ENCODE results near the gene RAP1B. TPM values are rescaled to one million over a fixed set of nuclear protein-coding genes. Genes with fewer than 3 reads are reported as not detected.

Gene RAP1B
- total and polyA plus RNA-seq, 2 of the 13 experiments (the other 11 are each of a cell fraction or from before 2014, with no cell fraction given) = 71.1 to 92.7 TPM

DNA sequence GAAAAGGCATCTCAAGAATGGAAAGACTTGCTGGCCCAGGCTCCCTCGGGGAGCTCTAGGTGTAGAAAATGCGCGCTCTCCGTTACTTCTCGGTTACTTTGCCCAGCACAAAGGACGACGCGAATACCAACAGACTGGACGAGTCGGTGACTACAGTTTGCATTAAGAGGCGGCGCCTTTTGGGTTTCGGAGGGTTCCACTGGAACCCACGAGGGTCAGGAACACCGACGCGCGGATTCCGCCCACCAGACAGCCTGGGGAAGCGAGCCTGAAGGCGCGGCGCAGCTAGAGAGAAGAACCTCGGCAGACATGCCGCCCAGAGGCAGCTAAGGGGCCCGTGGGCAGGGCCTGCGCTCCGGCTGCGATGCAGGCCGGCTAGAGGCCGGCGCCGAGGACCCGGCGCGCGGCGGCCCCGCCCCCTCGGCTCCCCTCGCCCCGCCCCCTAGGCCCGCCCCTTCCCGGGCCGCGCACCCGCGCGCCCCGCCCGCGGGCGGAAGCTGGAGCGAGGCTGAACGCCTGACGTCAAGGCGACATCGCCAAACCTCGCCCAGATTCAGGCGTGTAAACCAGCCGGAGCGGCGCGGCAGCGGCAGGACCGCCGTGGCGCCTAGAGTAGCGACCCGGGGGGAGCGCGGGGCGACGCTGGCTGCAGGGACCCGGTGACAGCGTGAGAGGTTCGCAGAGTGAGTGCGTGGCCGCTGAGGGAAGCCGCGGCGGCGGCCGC is at the start of gene RAP1B (continued):
- TF ChIP-seq, protein P1, sequence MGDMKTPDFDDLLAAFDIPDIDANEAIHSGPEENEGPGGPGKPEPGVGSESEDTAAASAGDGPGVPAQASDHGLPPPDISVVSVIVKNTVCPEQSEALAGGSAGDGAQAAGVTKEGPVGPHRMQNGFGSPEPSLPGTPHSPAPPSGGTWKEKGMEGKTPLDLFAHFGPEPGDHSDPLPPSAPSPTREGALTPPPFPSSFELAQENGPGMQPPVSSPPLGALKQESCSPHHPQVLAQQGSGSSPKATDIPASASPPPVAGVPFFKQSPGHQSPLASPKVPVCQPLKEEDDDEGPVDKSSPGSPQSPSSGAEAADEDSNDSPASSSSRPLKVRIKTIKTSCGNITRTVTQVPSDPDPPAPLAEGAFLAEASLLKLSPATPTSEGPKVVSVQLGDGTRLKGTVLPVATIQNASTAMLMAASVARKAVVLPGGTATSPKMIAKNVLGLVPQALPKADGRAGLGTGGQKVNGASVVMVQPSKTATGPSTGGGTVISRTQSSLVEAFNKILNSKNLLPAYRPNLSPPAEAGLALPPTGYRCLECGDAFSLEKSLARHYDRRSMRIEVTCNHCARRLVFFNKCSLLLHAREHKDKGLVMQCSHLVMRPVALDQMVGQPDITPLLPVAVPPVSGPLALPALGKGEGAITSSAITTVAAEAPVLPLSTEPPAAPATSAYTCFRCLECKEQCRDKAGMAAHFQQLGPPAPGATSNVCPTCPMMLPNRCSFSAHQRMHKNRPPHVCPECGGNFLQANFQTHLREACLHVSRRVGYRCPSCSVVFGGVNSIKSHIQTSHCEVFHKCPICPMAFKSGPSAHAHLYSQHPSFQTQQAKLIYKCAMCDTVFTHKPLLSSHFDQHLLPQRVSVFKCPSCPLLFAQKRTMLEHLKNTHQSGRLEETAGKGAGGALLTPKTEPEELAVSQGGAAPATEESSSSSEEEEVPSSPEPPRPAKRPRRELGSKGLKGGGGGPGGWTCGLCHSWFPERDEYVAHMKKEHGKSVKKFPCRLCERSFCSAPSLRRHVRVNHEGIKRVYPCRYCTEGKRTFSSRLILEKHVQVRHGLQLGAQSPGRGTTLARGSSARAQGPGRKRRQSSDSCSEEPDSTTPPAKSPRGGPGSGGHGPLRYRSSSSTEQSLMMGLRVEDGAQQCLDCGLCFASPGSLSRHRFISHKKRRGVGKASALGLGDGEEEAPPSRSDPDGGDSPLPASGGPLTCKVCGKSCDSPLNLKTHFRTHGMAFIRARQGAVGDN (CRISPR knock-in tag; IDR thresholded peaks at IDR 0.05) = peak; percentile 87
- TF ChIP-seq IRF2 (CRISPR knock-in tag; IDR thresholded peaks at IDR 0.05) = peak; percentile 60
- TF ChIP-seq CREM (IDR thresholded peaks at IDR 0.05) = 0 out of 2 replicates have a peak, but pooled peaks have one; percentile 6
- TF ChIP-seq CREM (CRISPR knock-in tag; IDR thresholded peaks at IDR 0.05) = no peak
- no peak for TF ChIP-seq HNRNPUL1 (IDR thresholded peaks at IDR 0.05; ENCODE audit: low read depth, low read length)
- TF ChIP-seq TOPORS (CRISPR knock-in tag; IDR thresholded peaks at IDR 0.05) = 0 out of 2 replicates have a peak, but pooled peaks have one; percentile 48
- TF ChIP-seq ISL2 (CRISPR knock-in tag; IDR thresholded peaks at IDR 0.05) = 0 out of 2 replicates have a peak, but pooled peaks have one; percentile 51
- TF ChIP-seq RFXAP (CRISPR knock-in tag; IDR thresholded peaks at IDR 0.05; ENCODE audit: borderline replicate concordance) = 0 out of 2 replicates have a peak, but pooled peaks have one; percentile 34
- no peak for TF ChIP-seq SNAI1 (CRISPR knock-in tag; IDR thresholded peaks at IDR 0.05; ENCODE audit: borderline replicate concordance)
- peak; percentile 82; the same call in 1 of the 2 replicates for TF ChIP-seq ZNF607 (CRISPR knock-in tag; IDR thresholded peaks at IDR 0.05; ENCODE audit: borderline replicate concordance)
- peak; percentile 87 for TF ChIP-seq ZFX (CRISPR knock-in tag; IDR thresholded peaks at IDR 0.05; ENCODE audit: low read depth)
- no peak for TF ChIP-seq ZNF672 (CRISPR knock-in tag; IDR thresholded peaks at IDR 0.05)
- TF ChIP-seq MXI1 (IDR thresholded peaks at IDR 0.05; ENCODE audit: borderline replicate concordance, low read depth, low read length) = peak; percentile 55; the same call in 1 of the 3 replicates
- TF ChIP-seq ZNF263 (CRISPR knock-in tag; IDR thresholded peaks at IDR 0.05) = peak; percentile 43; the same call in 1 of the 2 replicates
- no peak for TF ChIP-seq ZNF772 (CRISPR knock-in tag; IDR thresholded peaks at IDR 0.05)
- TF ChIP-seq, protein P2, sequence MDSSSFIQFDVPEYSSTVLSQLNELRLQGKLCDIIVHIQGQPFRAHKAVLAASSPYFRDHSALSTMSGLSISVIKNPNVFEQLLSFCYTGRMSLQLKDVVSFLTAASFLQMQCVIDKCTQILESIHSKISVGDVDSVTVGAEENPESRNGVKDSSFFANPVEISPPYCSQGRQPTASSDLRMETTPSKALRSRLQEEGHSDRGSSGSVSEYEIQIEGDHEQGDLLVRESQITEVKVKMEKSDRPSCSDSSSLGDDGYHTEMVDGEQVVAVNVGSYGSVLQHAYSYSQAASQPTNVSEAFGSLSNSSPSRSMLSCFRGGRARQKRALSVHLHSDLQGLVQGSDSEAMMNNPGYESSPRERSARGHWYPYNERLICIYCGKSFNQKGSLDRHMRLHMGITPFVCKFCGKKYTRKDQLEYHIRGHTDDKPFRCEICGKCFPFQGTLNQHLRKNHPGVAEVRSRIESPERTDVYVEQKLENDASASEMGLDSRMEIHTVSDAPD (CRISPR knock-in tag; IDR thresholded peaks at IDR 0.05) = peak; percentile 41; the same call in 1 of the 2 replicates
- TF ChIP-seq ZNF572 (CRISPR knock-in tag; IDR thresholded peaks at IDR 0.05) = no peak
- 0 out of 2 replicates have a peak, but pooled peaks have one; percentile 42 for TF ChIP-seq ZNF33B (CRISPR knock-in tag; IDR thresholded peaks at IDR 0.05)
- TF ChIP-seq, protein P3, sequence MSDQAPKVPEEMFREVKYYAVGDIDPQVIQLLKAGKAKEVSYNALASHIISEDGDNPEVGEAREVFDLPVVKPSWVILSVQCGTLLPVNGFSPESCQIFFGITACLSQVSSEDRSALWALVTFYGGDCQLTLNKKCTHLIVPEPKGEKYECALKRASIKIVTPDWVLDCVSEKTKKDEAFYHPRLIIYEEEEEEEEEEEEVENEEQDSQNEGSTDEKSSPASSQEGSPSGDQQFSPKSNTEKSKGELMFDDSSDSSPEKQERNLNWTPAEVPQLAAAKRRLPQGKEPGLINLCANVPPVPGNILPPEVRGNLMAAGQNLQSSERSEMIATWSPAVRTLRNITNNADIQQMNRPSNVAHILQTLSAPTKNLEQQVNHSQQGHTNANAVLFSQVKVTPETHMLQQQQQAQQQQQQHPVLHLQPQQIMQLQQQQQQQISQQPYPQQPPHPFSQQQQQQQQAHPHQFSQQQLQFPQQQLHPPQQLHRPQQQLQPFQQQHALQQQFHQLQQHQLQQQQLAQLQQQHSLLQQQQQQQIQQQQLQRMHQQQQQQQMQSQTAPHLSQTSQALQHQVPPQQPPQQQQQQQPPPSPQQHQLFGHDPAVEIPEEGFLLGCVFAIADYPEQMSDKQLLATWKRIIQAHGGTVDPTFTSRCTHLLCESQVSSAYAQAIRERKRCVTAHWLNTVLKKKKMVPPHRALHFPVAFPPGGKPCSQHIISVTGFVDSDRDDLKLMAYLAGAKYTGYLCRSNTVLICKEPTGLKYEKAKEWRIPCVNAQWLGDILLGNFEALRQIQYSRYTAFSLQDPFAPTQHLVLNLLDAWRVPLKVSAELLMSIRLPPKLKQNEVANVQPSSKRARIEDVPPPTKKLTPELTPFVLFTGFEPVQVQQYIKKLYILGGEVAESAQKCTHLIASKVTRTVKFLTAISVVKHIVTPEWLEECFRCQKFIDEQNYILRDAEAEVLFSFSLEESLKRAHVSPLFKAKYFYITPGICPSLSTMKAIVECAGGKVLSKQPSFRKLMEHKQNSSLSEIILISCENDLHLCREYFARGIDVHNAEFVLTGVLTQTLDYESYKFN (CRISPR knock-in tag; conservative IDR thresholded peaks at IDR 0.05) = peak; percentile 46; the same call in 1 of the 2 replicates

All from HepG2 (cell line).